OCI-LY7 (cell line): Measurements from ENCODE around the gene TLR9. TPM values are rescaled to one million over a fixed set of nuclear protein-coding genes. Genes with fewer than 3 reads are reported as not detected.
"Not testable (repeated sequence)": the region's sequence is repeated elsewhere in the genome, so short reads cannot be mapped to it uniquely, and the experiment has no call there.

Experiments used
- BruUV-seq: library from RNA; stranded (reverse); fragments of 400-500 nt; replicated peaks from 2 replicates; lab custom pipeline; 2021; lab: Mats Ljungman, UMichigan
- CTCF ChIA-PET: fragments of 300-600 bp; sonication (Branson Sonifier 250); formaldehyde crosslinking; loops from one replicate; lab custom pipeline; 2022; ENCODE audit warnings: antibody characterized with exemption; ENCODE audit not compliant: unreplicated experiment; lab: Charles Lee
- POLR2A ChIA-PET: fragments of 300-600 bp; sonication (Branson Sonifier 250); formaldehyde crosslinking; loops from one replicate; lab custom pipeline; 2022; ENCODE audit warnings: antibody characterized with exemption; lab: Charles Lee
- DNase-seq: peaks from one replicate; pipeline ENCODE4 v3.0.0-alpha.2; 2015; ENCODE audit warnings: low spot score
- H2AFZ ChIP-seq: fragments of 200-600 bp; sonication (generic), shearing (Covaris generic); 2 replicates; pipeline ENCODE4 v1.6.1; 2014; ENCODE audit warnings: mild to moderate bottlenecking, antibody characterized with exemption, low read length, moderate library complexity
- H3K27ac ChIP-seq: fragments of 200-600 bp; sonication (generic); 2 replicates; pipeline ENCODE4 v1.5.1; 2014; ENCODE audit warnings: mixed run types, low read depth, mild to moderate bottlenecking, moderate library complexity, low read length, inconsistent platforms; ENCODE audit not compliant: poor library complexity, severe bottlenecking
- H3K36me3 ChIP-seq: fragments of 200-600 bp; sonication (generic); 2 replicates; pipeline ENCODE4 v1.6.1; 2014; ENCODE audit warnings: mild to moderate bottlenecking, antibody characterized with exemption, low read length, moderate library complexity, mixed read lengths; ENCODE audit not compliant: insufficient read depth
- H3K4me1 ChIP-seq: fragments of 200-600 bp; sonication (generic); 2 replicates; pipeline ENCODE4 v1.5.1; 2014; ENCODE audit warnings: mild to moderate bottlenecking, low read length; ENCODE audit not compliant: insufficient read depth, poor library complexity, severe bottlenecking
- H3K4me2 ChIP-seq: fragments of 200-600 bp; sonication (generic); 2 replicates; pipeline ENCODE4 v1.6.1; 2014; ENCODE audit warnings: mild to moderate bottlenecking, low read length
- H3K4me3 ChIP-seq: fragments of 200-600 bp; sonication (generic); 2 replicates; pipeline ENCODE4 v1.5.1; 2014; ENCODE audit warnings: mild to moderate bottlenecking, low read depth, low read length; ENCODE audit not compliant: poor library complexity, severe bottlenecking
- H3K79me2 ChIP-seq: fragments of 200-600 bp; sonication (generic); 2 replicates; pipeline ENCODE4 v1.6.1; 2016; ENCODE audit warnings: low read depth, mild to moderate bottlenecking, low read length, moderate library complexity, mixed read lengths; ENCODE audit not compliant: insufficient read depth
- H3K9me2 ChIP-seq: fragments of 200-600 bp; sonication (generic); 2 replicates; pipeline ENCODE4 v1.6.1; 2016; ENCODE audit warnings: mild to moderate bottlenecking, low read length, mixed read lengths; ENCODE audit not compliant: insufficient read depth
- H3K9me3 ChIP-seq: fragments of 200-600 bp; sonication (generic); 2 replicates; pipeline ENCODE4 v1.6.1; 2014; ENCODE audit warnings: mild to moderate bottlenecking, mixed run types, low read length, mixed read lengths
- H4K20me1 ChIP-seq: fragments of 200-600 bp; sonication (generic); 2 replicates; pipeline ENCODE4 v1.6.1; 2014; ENCODE audit warnings: mild to moderate bottlenecking, antibody characterized with exemption, low read length, moderate library complexity, mixed read lengths; ENCODE audit not compliant: insufficient read depth
- CTCF ChIP-seq: fragments of 200-600 bp; sonication (generic); conservative IDR thresholded peaks from 2 replicates; pipeline ENCODE4 v1.5.1; 2014; ENCODE audit warnings: mild to moderate bottlenecking, antibody characterized with exemption, low read length, moderate library complexity, mixed read lengths
- EZH2phosphoT487 ChIP-seq: fragments of 200-600 bp; sonication (generic); IDR thresholded peaks from 2 replicates; pipeline ENCODE4 v1.6.1; 2018; ENCODE audit warnings: low read depth, borderline replicate concordance, mild to moderate bottlenecking, mixed run types, antibody characterized with exemption, low read length, moderate library complexity, mixed read lengths
- intact Hi-C: fragments of 100-400 bp; cut with micrococcal nuclease; formaldehyde crosslinking; loops from one replicate; pipeline ENCODE4 v1.10.0; 2022; ENCODE audit not compliant: unreplicated experiment
- total RNA-seq, 2 experiments: library from RNA; depleted of rRNA in 1 of 2; stranded (reverse); fragments of >200 nt in 1 of 2; shearing (Covaris generic) in 1 of 2; gene quantifications; 2 replicates each; pipeline ENCODE4 v1.2.3, GENCODE V29; 2014 to 2022

The TLR9 gene
- total RNA-seq, 2 experiments from 2014 or later, result 1.7 to 9.0 TPM

GRCh38 chr3:52182196-52182595 is 43.2 kb downstream of the TLR9 start:
- DNase-seq, result no peak
- ChIA-PET POLR2A (no interaction called here), CTCF (interaction anchor here (0.8 to 1.3 kb wide), 3 partner anchors 10 to 289 kb away, joined by 3 to 4 read pairs (median 3); no protein-coding TSS in a partner anchor)
- no peaks in the 10 kb centered on the region for H3K9me2 ChIP-seq
- H3K4me3 ChIP-seq, result no peak overlapping the region
- H2AFZ ChIP-seq, result no peak overlapping the region
- intact Hi-C loops, result no loop called here
- no peaks in the 10 kb centered on the region for H3K9me3 ChIP-seq
- H4K20me1 ChIP-seq, result no peaks in the 10 kb centered on the region
- peaks cover 7% of the 10 kb centered on the region for H3K4me1 ChIP-seq
- no peak overlapping the region for H3K4me2 ChIP-seq
- TF ChIP-seq CTCF (no peak), EZH2phosphoT487 (no peak)
- H3K79me2 ChIP-seq, result no peaks in the 10 kb centered on the region
- BruUV-seq, result no TSS peak
- no peak overlapping the region for H3K27ac ChIP-seq
- no peaks in the 10 kb centered on the region for H3K36me3 ChIP-seq

- no peak for DNase-seq
- no peaks in the 10 kb centered on the region for H3K36me3 ChIP-seq
- no peak overlapping the region for H2AFZ ChIP-seq
- H4K20me1 ChIP-seq, result no peaks in the 10 kb centered on the region
- ChIA-PET CTCF (interaction anchor here (0.8 to 1.3 kb wide), 3 partner anchors 10 to 289 kb away, joined by 3 to 4 read pairs (median 3); no protein-coding TSS in a partner anchor), POLR2A (interaction anchor here (0.5 to 1.4 kb wide), 4 partner anchors 8 to 1226 kb away, joined by 3 to 4 read pairs (median 3); no protein-coding TSS in a partner anchor)
- no peak overlapping the region for H3K27ac ChIP-seq
- intact Hi-C loops, result no loop called here
- H3K9me3 ChIP-seq, result no peaks in the 10 kb centered on the region
- H3K79me2 ChIP-seq, result no peaks in the 10 kb centered on the region
- no peak overlapping the region for H3K4me3 ChIP-seq
- H3K4me1 ChIP-seq, result peaks cover 7% of the 10 kb centered on the region
- no peak for TF ChIP-seq CTCF
- no peak for TF ChIP-seq EZH2phosphoT487
- H3K9me2 ChIP-seq, result no peaks in the 10 kb centered on the region
- no peak overlapping the region for H3K4me2 ChIP-seq
- BruUV-seq, result no TSS peak
Measured at GRCh38 chr3:52181543-52181942, 43.9 kb downstream of the TLR9 start.

- Histone ChIP-seq H3K4me2 (no peak overlapping the region), H3K36me3 (no peaks in the 10 kb centered on the region), H3K9me2 (no peaks in the 10 kb centered on the region), H3K4me3 (no peak overlapping the region), H3K9me3 (no peaks in the 10 kb centered on the region), H3K79me2 (no peaks in the 10 kb centered on the region), H2AFZ (no peak overlapping the region), H3K4me1 (peaks cover 7% of the 10 kb centered on the region), H4K20me1 (no peaks in the 10 kb centered on the region), H3K27ac (no peak overlapping the region)
- POLR2A ChIA-PET, result interaction anchor here (0.7 to 0.8 kb wide), 2 partner anchors 18 to 47 kb away, joined by 3 read pairs; partner anchors contain the start of gene TLR9
- TF ChIP-seq CTCF (no peak), EZH2phosphoT487 (no peak)
- intact Hi-C loops, result no loop called here
- DNase-seq, result no peak
- CTCF ChIA-PET, result interaction anchor here (0.6 kb wide), 1 partner anchor 163 kb away, joined by 3 read pairs; no protein-coding TSS in a partner anchor
- no TSS peak for BruUV-seq
Measured at GRCh38 chr3:52178537-52178936, 46.9 kb downstream of the TLR9 start.

- H3K27ac ChIP-seq, H4K20me1 ChIP-seq, POLR2A ChIA-PET, H3K9me3 ChIP-seq, intact Hi-C loops, H3K4me2 ChIP-seq, DNase-seq, H3K4me3 ChIP-seq, H3K79me2 ChIP-seq, H2AFZ ChIP-seq, H3K4me1 ChIP-seq, H3K9me2 ChIP-seq, H3K36me3 ChIP-seq, CTCF ChIA-PET, BruUV-seq: not testable (repeated sequence)
Measured at GRCh38 chr3:52178126-52178525, 47.3 kb downstream of the TLR9 start.
